HG02981 (cell line): ENCODE data around the gene HDAC4.

Experiments
- ATAC-seq: cut with Tn5 transposase; IDR thresholded peaks from one replicate; pipeline ENCODE4 v1.9.1; 2021; ENCODE audit warnings: mild to moderate bottlenecking, moderate library complexity; ENCODE audit not compliant: unreplicated experiment

The HDAC4 gene

DNA sequence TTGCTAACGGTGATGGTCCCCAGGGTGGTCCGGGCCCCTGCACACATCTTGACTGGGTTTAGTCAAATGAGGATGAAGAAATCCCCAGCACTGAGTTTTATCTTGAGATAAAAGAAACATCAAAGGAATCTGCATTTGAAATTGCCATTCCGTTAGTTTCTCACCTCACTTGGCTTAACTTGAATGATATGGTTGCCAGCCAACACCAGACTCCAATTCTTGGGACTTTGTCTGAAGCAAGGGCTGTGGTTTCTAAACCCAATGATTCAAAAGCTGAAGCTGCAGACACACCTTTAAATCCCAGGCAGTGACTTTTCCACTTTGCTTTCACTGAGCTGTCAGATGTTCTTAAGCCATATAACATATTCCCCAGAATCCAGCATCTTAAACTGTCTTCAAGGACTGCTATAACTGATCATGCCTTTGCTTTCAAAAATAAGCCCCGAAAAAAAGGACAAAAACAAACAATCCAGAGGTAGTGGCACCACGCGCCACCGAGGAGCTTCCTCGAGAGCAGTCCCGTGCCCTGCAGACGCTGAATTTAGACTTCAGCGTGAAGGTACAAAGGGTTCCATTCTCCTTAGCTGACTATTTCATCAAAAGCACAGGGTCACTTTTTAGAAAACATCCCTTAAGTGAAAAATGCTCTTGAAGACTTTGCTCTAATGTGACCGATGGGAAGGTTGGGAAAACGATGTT lies 189.3 kb downstream of the HDAC4 start:
- no peak for ATAC-seq

DNA sequence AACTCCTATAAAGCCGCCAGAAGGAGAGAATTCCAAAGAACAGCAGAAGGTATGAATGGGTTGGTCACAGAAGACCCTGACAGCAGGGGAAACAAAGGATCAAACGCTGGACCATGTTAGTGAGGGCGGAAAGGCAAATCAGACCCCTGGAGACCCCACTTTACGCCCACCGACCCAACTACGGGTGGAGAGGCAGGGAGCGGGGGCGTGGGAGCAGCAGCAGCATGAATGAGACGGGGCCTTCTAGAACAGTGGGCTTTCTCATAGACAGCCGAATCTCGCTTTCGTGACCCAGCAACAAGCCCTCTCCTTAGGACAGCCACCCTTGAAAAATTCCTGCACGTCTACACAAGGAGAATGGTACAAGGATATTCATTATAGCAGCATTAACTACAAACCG lies 191.0 kb downstream of the HDAC4 start:
- no peak for ATAC-seq

DNA sequence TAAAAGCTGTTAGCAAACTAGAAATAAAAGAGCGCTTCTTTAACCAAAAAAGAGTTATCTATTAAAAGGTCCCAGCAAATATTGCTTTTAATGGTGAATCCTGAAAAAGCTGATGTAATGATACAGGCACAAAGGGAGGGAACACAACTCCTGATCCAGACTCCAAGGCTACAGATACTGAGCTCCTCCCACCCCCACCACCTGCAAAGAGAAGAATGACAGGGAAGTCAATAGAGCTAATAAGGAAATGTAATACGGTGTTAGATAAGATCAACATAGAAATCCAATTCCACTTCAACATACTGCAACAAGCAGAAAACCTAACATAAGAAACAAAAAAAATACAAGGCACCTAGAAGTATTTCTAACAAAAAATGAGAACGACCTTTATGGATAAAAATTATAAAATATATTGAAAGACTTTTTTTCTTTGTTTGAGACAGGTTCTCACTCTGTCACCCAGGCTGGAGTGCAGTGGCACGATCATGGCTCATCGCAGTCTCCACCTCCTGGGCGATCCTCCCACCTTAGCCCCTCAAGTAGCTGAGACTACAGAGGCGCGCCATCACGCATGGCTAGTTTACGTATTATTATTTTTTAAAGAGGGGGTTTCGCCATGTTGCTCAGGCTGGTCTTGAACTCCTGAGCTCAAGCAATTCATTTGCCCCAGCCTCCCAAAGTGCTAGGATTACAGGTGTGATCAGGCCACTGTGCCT lies 192.2 kb downstream of the HDAC4 start:
- ATAC-seq: no peak

DNA sequence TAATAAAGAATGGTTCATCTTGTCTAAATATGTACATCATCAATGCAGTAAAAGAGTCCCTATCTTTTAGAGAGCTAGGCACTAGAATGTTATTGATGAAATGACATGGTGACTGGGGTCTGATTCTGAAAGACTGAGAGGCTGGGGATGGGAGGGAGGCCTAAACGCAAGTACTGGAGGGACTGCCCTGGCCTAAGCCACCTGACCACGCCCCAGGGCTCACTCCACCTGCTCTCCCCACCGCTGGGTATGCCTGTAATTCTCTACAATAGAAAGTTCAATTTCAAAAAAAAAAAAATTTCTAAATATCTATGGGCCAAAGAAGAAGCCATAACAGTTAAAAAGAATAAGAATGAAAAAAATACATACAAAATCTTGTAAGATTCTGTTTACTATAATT lies 194.0 kb downstream of the HDAC4 start:
- ATAC-seq: no peak

DNA sequence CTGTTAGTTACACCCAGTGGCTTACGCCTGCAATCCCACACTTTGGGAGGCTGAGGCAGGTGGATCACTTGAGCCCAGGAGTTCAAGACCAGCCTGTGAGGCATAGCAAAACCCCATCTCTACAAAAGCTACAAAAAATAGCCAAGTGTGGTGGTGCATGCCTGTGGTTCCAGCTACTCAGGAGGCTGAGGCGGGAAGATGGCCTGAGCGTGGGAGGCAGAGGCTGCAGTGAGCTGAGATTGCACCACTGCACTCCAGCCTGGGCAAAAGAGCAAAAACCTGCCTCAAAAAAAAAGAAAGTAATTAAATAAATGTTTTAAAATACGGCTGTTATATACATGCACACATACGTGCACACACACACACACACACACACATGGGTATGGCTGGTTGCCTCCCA lies 194.8 kb downstream of the HDAC4 start:
- no peak for ATAC-seq

DNA sequence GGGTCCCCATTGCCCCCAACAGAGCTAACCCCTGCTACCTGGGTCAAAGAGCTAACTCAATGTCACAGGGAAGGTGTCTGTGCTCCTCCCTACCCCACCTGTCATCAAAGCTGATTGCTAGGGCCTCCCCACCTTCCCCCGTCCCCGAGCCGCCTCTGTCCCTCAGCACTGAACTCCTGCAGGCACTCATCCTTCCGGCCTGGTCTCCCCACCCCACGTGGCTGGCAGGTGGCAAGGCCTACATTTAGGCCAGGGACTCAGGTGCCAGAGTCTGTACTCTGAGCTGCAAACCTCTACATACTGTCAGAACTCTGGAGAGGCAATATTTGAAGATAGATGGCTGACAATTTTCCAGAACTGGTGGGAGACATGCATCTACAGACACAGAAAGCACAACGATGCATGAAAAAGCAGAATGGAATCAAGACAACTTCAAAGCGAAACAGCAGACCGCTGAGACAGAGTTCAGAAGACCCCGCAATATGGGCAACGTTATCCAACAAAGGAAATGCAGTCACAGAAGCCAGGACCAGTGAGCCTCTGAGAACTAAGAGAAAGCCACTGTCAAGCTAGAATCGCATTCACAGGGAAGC lies 195.8 kb downstream of the HDAC4 start:
- ATAC-seq: no peak

DNA sequence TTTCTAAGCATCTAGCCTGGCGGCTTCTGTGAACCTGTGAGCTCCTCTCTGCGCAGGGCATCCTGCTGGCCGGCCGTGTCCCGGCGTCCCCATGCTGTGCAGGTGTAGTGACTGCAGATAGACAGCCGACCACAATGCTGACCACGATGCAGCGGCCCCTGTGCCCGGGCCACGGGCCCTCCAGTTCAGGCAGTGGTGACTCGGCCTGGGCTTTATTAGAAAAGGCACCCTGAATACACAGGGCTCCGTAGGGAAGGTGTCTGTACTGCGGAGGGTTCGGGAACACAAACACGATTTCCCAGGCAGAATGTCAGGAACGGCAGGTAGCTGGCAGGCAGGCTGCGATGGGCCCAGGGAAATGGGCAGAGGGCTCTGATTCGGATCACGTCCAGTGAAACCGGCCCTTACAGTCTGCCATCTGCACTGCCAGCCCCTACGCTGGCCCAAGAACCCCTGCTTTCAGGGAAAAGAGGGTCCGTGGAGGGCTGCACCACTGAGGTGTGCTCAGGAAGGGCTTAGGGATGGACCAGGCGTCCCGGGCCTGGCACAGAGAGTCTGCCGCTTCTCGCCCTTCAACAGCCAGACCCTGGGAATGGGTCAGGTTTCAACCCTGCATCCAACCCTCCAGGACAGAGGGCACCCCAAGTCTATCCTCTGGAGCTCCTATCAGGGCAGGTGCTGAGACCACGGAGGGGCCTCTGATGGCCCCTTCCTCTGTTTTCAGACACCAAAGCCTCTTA lies 196.5 kb downstream of the HDAC4 start:
- no peak for ATAC-seq

DNA sequence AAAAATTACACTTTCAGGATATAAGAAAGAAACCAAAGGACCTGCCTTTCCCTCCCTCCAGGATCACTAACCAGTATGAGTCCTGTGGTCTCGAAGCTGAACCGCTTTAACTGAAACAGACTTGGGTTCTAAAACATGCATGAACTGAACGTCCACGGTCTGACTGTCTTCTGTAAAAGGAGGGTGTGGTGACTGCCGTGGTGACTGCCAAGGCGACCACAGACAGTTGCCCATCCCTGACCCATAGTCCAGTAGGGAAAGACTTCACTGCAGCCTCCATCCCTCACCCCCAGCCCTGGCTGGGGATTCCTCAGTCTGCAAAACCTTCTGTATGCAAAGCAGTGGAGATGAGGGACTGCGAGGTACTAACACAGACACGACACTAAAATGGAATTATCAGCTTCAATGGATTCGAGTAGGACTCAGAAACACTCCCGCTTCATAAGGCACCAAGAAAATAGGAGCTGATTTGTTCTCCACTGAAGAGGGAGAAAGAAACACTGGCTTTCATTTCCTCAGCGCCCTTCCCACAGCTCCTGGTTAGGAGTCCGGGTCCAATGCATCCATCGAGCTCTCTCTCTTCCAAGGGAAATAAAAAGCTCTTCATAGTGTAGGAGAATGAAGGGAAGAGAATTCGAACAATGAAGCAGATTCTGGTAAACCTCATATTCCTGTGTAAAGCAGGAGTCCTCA lies 197.2 kb downstream of the HDAC4 start:
- no peak for ATAC-seq

DNA sequence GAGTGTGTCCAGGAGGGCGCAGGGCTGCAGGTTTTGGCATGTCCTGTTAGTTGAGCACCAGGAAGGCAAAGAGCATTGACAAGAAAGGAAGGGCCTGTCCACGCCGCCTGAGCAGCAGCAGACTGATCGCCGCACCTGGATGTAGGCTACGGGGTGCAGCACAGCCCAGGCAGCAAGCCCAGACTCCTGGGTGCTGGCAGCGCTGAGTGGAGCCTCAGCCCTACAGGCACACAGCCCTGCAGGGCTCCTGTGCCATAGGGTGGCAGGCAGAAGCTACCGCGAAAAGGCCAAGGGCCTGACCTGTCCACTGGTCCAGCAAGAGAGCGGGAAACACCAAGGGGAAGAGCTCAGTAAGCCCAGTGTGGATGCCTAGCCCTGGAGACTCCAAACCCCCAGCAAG lies 198.0 kb downstream of the HDAC4 start:
- no peak for ATAC-seq

DNA sequence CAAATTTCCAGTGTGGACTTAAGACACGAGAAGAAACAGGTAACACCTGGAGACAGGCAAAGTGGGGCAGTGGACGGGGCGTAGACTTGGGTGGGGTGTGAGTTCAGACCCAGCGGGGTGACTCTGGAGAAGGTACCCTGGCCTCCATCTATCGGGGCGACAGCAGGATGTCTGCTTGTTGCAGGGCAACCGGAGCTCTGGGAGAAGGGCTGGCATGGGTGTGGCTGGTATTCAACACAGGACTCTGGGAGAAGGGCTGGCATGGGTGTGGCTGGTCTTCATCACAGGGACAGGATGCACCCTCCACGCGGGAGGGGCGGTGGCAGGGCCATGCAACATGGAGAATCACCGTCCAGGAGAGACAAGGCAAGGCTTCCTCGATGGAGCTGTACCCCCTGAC lies 198.5 kb downstream of the HDAC4 start:
- no peak for ATAC-seq

DNA sequence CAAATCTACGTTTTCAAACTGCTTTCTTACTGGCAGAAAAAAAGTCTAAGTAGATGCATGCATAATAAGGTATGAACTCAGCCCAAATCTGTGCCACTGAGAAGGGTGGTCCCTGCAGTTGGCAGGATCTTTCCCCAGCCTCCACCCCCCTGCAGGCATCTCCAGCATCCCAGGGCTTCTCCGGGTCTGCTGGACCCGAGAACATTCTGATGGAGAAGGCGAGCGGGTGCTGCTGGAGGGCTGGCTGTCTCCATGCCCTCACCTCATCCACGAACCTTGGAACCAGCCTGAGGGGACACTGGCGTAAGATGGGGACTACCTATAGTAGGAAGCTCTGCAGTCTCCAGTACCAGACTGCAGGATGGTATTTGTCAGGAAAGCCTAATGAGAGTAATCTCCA lies 198.9 kb downstream of the HDAC4 start:
- ATAC-seq: no peak

DNA sequence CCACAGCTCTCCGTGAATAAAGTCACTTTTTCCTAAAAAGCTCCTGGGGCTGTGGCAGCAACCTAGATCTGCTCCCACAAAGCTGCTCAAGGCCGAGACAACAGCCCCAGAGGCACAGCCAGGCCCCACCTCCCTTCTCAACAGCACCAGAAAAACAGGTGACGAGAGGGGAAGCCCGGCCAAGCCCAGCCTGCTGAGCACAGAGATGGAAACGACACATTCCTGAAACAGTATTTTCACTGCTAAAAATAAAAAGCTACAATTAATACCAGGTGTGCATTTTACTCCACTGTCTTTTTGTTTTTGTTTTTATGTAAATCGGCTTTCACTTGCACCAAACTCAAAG lies 199.3 kb downstream of the HDAC4 start:
- ATAC-seq: no peak

DNA sequence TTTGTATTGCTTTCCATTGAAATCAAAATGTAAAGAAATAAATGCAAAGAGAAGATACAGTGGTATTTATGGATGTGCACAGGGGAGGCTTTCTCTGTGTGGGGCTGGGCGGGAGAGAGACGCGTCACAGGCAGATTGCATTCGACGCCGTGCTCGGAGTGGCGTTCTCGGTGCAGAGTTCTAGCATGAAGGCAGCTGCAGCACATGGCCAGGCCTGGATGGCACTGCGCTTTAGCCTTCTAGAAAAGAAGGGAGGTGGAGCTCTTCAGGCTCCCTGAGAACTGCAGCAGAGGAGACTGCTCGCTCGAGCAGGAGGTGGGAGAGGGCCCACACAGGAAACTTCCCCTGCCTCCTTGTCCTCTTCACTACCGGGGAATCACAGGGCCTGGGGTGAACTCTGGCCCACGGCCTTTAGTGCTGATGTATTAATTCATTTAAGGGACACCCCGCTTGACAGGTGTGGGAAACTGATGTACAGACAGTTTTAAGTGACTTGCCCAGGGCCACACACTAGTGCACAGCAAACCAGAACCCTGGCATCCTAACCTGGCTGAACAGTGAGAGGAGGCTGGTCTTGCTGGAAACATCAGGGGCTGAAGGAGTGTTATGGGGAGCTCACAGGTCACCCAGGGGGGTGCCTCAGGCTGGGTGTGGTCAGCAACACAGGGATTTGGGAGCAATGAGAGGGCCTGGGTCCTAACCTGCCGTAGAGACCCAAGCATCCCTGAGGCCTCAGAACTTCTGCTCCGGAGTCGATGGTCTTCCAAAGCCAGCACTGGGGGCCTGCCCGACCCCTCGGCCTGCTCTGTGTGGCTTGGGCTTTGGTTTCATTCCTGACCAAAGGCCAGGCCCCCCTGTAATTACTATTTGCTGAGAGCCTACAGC lies 199.9 kb downstream of the HDAC4 start:
- no peak for ATAC-seq

DNA sequence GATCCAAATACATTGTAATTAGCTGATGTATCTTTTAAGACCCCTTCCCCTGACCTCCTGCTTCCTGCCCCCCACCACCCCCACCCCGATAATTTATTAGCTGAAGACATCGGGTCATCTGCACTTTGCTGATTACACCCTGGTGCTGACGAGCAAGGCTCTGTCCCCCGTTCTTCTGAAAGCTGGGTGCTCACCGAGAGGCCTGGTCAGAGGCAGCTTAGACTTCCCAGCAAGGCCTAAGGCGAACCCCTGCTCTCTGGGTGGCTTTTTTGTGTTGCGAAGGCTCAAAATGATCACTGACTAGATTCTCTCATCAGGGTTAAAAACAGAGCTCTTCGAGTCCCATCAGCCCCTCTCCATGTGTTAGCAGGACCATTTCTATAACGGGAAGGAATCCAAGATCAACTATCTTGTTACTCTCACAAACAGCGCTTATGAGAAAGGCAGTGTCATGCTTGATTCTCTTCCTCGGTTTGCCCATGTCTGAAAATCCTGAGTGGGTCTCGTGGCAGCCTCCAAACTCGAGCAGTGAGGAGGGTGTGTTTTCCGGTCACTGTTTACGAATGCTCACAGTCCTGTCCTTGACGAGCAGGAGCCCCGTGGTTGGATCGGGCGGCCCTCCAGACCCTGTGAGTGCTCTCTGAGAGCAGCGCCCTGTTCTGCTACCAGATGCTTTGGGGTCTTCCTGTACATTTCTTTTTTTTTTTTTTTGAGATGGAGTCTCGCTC lies 201.6 kb downstream of the HDAC4 start:
- no peak for ATAC-seq

DNA sequence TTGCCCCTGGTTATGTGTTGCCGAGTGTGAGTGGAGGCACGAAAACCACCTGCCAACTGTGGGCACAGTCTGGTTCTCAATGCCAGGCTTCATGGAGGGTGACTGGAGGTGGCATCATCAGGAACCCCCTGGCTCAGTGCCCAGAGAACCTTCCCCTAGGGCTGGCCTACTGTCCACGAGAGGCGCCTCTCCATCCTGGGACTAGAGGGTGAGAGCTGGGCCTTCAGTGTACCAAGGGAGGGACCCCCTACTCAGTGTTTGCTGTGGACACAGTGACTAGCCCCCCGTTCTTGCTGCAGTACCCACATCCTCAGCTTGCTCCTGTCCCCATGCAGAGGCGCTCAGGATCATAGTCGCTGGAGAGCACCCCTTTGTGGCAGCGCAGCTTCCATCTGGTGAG lies 202.6 kb downstream of the HDAC4 start:
- ATAC-seq: no peak

DNA sequence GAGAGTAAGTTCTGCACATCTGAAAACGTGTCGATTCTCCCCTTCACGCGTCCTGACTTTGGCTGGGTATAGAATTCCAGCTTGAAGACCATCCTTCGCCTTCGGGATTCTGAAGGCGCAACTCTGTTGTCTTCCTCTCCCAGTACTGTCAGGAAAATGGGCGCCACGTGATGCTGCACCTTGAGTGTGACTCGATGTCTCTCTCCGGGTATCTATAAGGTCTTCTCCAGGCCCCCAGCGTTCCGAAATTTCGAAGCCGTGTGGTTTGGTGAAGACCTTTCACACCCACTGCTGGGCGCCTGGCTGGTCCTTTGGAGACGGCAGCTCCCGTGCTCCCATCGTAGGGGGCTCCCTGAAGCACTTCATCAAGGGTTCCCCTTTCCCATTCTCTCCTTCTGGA lies 203.7 kb downstream of the HDAC4 start:
- no peak for ATAC-seq

DNA sequence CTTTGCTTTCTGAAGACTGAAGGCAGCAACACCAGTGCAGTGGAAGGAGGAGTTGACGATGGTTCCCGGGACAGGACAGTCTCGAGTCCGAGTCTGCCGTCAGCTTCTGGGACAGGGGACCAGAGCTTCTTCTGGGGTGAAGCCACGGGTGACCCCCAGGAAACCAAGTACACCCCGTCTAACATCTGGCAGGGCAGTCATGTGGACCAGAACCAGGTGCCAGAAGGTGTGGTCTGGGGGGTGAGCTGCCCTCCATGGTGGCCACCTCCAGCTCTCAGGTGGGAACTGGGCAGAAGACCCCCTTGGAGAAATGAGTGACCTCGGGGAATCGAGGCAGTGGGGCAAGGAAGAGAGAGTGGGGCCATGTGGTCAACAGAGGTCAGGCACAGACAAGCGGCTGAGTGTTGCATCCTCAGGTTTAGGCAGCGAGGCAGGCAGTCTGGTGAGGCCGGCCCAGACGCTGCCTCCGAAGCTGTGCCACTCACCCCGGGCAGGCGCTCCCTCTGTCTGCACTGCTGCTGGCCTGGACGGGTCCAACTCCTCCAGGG lies 204.3 kb downstream of the HDAC4 start:
- no peak for ATAC-seq

DNA sequence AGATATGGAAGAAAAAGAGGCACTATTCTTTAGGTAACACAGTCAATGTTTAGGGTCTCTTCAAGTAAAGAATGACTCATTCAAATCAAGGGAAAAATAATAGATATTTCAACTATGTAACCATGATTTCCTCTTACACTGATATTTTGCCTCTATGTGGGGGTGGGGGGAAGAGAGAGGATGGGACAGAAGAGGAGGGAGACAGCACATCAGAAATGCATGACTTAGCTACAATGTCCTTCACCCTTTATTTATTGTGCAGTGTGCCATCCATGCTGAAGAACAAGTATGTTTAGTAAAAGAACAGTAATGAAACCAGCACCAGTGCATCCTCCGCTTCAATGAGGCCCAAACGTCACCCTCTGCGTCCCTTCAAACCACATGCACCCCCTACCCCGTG lies 204.8 kb downstream of the HDAC4 start:
- ATAC-seq: no peak

DNA sequence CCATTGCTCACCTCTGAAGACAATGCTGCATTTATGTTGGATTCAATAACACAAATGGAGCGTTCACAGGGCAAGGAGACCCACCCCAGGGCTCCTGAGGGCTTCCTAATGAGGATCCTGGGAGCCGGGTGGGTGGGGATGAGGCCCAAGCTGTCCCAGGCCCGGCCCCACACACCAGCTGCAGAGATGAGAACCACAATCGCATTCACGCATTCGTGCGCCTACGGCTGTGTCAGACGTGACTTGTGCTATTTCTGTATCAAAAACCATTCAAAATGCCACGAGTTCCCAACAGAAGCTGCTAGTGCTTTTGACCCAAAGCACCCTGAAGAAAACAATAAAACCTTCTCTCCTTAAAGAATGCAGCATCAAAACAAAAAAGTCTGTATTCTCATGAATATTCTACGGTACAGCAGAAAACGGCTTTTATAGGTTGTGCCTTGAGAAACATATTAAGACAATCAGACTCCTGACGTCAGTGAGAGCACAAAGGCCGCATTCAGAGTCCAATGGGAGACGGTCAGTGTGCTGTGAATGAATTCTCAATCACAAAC lies 205.4 kb downstream of the HDAC4 start:
- no peak for ATAC-seq
